HG03442 (cell line): ENCODE data around the gene CDK11A.
"Not testable (repeated sequence)": the region's sequence is repeated elsewhere in the genome, so short reads cannot be mapped to it uniquely, and the experiment has no call there.

Experiments
- ATAC-seq: cut with Tn5 transposase; IDR thresholded peaks from one replicate; pipeline ENCODE4 v1.9.1; 2021; ENCODE audit warnings: mild to moderate bottlenecking, moderate library complexity; ENCODE audit not compliant: unreplicated experiment

The CDK11A gene

GRCh38 chr1:1664318-1664717 is 59.8 kb downstream of the CDK11A start:
- not testable (repeated sequence) for ATAC-seq

GRCh38 chr1:1662830-1663560 is 61.2 kb downstream of the CDK11A start:
- ATAC-seq = not testable (repeated sequence)

GRCh38 chr1:1662392-1662791 is 61.8 kb downstream of the CDK11A start:
- ATAC-seq = not testable (repeated sequence)

- ATAC-seq = peak; percentile 79
Observed at GRCh38 chr1:1658583-1659549, 65.3 kb downstream of the CDK11A start, which contains the start of gene CDK11B. Gene CDK11B, minus strand, starts transcription at chr1:1659004. Its CDS starts 1,519 bp downstream, at chr1:1657485.
